A549 (cell line): Measurements from ENCODE around the gene ATG4A.

Source experiments
- CHD2 ChIP-seq: fragments of 150-350 bp; IDR thresholded peaks from 2 replicates; pipeline ENCODE4 v1.6.1; 2014; ENCODE audit warnings: low read length; ENCODE audit not compliant: partially characterized antibody
- EP300 ChIP-seq, 2 experiments: fragments of >200 bp; sonication (Bioruptor Twin); formaldehyde crosslinking; IDR thresholded peaks; 2 replicates in 1 of 2; 3 replicates in 1 of 2; pipeline ENCODE4 v1.6.1; 2016 to 2017
- NPAS2 ChIP-seq: fragments of 250-450 bp; sonication (Bioruptor Pico); IDR thresholded peaks from 2 replicates; pipeline ENCODE4 v1.8.0; 2022; ENCODE audit warnings: mild to moderate bottlenecking, moderate library complexity, borderline replicate concordance
- POLR2A ChIP-seq: IDR thresholded peaks from 2 replicates; pipeline ENCODE4 v1.6.1; 2012; ENCODE audit warnings: mild to moderate bottlenecking, low read length
- RAD21 ChIP-seq, 2 experiments: fragments of >200 bp in 1 of 2; sonication (Bioruptor Twin) in 1 of 2; formaldehyde crosslinking in 1 of 2; IDR thresholded peaks in 1 of 2; conservative IDR thresholded peaks in 1 of 2; 2 replicates in 1 of 2; 3 replicates in 1 of 2; pipeline ENCODE4 v1.6.1; 2012 to 2018; ENCODE audit warnings: inconsistent platforms in 1 of 2
- RCOR1 ChIP-seq: fragments of 150-350 bp; IDR thresholded peaks from 2 replicates; pipeline ENCODE4 v1.6.1; 2014; ENCODE audit warnings: antibody characterized with exemption, low read length, low read depth
- RFX5 ChIP-seq: fragments of 450-650 bp; IDR thresholded peaks from 2 replicates; pipeline ENCODE4 v1.7.1; 2014; ENCODE audit warnings: antibody characterized with exemption, mild to moderate bottlenecking, moderate library complexity
- SMC3 ChIP-seq: fragments of >200 bp; sonication (Bioruptor Twin); formaldehyde crosslinking; IDR thresholded peaks from 3 replicates; pipeline ENCODE4 v1.6.1; 2018; ENCODE audit warnings: inconsistent platforms
- TF ChIP-seq, protein P1 (sequence below): fragments of >200 bp; sonication (Bioruptor Twin); formaldehyde crosslinking; IDR thresholded peaks from 3 replicates; pipeline ENCODE4 v1.5.1; 2016
- TF ChIP-seq, protein P2 (sequence below): fragments of 200-600 bp; sonication (generic); IDR thresholded peaks from 2 replicates; pipeline ENCODE4 v1.6.1; 2016; ENCODE audit warnings: antibody characterized with exemption, mild to moderate bottlenecking, moderate library complexity
- TF ChIP-seq, protein P3 (sequence below): IDR thresholded peaks from 2 replicates; pipeline ENCODE4 v1.6.1; 2012; ENCODE audit warnings: low read depth, borderline replicate concordance
- TF ChIP-seq, protein P4 (sequence below): fragments of 250-450 bp; sonication (Bioruptor Pico); IDR thresholded peaks from 2 replicates; pipeline ENCODE4 v1.5.0; 2021; ENCODE audit warnings: mild to moderate bottlenecking, moderate library complexity, borderline replicate concordance

DNA sequence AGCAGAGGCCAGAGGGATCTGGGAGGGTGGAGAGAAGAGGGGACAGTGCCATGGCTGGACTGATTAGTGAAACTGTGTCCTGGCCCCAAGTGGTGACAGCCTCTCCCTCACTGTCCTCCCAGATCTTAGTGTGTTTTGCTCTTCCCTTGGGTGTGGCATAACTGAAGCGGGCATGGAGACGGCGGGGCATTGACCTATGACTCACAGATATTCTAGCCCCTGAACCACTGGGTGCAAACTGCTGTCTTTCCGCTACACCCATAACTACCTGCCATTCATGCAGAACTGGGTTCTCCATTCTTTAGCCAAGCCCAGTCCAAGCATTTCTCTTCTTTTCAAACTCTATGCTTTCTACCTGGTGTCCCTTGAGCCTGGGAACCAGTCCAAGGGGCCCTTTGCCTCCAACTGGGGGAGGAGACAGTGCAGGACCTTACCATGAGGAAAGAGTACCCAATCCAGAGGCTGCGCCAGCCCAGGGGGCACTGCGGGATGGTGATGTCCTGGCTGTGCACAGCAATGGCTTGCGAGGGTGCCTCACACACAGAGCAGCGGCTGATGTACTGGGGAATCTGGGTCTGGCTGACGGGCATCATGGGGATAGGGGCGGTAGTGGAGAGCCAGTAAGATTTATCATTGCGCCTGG is 67.6 kb downstream of the ATG4A start:
- TF ChIP-seq, protein P1, sequence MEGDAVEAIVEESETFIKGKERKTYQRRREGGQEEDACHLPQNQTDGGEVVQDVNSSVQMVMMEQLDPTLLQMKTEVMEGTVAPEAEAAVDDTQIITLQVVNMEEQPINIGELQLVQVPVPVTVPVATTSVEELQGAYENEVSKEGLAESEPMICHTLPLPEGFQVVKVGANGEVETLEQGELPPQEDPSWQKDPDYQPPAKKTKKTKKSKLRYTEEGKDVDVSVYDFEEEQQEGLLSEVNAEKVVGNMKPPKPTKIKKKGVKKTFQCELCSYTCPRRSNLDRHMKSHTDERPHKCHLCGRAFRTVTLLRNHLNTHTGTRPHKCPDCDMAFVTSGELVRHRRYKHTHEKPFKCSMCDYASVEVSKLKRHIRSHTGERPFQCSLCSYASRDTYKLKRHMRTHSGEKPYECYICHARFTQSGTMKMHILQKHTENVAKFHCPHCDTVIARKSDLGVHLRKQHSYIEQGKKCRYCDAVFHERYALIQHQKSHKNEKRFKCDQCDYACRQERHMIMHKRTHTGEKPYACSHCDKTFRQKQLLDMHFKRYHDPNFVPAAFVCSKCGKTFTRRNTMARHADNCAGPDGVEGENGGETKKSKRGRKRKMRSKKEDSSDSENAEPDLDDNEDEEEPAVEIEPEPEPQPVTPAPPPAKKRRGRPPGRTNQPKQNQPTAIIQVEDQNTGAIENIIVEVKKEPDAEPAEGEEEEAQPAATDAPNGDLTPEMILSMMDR = no peak
- TF ChIP-seq RFX5 = no peak
- no peak for TF ChIP-seq SMC3
- no peak for TF ChIP-seq CHD2
- TF ChIP-seq NPAS2 = no peak
- TF ChIP-seq POLR2A = no peak
- TF ChIP-seq, protein P2, sequence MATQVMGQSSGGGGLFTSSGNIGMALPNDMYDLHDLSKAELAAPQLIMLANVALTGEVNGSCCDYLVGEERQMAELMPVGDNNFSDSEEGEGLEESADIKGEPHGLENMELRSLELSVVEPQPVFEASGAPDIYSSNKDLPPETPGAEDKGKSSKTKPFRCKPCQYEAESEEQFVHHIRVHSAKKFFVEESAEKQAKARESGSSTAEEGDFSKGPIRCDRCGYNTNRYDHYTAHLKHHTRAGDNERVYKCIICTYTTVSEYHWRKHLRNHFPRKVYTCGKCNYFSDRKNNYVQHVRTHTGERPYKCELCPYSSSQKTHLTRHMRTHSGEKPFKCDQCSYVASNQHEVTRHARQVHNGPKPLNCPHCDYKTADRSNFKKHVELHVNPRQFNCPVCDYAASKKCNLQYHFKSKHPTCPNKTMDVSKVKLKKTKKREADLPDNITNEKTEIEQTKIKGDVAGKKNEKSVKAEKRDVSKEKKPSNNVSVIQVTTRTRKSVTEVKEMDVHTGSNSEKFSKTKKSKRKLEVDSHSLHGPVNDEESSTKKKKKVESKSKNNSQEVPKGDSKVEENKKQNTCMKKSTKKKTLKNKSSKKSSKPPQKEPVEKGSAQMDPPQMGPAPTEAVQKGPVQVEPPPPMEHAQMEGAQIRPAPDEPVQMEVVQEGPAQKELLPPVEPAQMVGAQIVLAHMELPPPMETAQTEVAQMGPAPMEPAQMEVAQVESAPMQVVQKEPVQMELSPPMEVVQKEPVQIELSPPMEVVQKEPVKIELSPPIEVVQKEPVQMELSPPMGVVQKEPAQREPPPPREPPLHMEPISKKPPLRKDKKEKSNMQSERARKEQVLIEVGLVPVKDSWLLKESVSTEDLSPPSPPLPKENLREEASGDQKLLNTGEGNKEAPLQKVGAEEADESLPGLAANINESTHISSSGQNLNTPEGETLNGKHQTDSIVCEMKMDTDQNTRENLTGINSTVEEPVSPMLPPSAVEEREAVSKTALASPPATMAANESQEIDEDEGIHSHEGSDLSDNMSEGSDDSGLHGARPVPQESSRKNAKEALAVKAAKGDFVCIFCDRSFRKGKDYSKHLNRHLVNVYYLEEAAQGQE = no peak
- TF ChIP-seq, protein P3, sequence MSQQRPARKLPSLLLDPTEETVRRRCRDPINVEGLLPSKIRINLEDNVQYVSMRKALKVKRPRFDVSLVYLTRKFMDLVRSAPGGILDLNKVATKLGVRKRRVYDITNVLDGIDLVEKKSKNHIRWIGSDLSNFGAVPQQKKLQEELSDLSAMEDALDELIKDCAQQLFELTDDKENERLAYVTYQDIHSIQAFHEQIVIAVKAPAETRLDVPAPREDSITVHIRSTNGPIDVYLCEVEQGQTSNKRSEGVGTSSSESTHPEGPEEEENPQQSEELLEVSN = no peak
- TF ChIP-seq, protein P4, sequence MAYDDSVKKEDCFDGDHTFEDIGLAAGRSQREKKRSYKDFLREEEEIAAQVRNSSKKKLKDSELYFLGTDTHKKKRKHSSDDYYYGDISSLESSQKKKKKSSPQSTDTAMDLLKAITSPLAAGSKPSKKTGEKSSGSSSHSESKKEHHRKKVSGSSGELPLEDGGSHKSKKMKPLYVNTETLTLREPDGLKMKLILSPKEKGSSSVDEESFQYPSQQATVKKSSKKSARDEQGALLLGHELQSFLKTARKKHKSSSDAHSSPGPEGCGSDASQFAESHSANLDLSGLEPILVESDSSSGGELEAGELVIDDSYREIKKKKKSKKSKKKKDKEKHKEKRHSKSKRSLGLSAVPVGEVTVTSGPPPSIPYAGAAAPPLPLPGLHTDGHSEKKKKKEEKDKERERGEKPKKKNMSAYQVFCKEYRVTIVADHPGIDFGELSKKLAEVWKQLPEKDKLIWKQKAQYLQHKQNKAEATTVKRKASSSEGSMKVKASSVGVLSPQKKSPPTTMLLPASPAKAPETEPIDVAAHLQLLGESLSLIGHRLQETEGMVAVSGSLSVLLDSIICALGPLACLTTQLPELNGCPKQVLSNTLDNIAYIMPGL (CRISPR knock-in tag) = no peak
- TF ChIP-seq RCOR1 = no peak
- TF ChIP-seq RAD21 (conservative IDR thresholded peaks at IDR 0.05 in 1 of 2, IDR thresholded peaks at IDR 0.05 in 1 of 2) = no peak
- TF ChIP-seq EP300 (IDR thresholded peaks at IDR 0.05) = no peak
